GM21526 (cell line): ENCODE measurements around the gene ZIC4.

Source experiments
- ATAC-seq: cut with Tn5 transposase; IDR thresholded peaks from one replicate; pipeline ENCODE4 v1.9.1; 2021; ENCODE audit warnings: moderate library complexity; ENCODE audit not compliant: unreplicated experiment, low FRiP score

The ZIC4 gene

DNA sequence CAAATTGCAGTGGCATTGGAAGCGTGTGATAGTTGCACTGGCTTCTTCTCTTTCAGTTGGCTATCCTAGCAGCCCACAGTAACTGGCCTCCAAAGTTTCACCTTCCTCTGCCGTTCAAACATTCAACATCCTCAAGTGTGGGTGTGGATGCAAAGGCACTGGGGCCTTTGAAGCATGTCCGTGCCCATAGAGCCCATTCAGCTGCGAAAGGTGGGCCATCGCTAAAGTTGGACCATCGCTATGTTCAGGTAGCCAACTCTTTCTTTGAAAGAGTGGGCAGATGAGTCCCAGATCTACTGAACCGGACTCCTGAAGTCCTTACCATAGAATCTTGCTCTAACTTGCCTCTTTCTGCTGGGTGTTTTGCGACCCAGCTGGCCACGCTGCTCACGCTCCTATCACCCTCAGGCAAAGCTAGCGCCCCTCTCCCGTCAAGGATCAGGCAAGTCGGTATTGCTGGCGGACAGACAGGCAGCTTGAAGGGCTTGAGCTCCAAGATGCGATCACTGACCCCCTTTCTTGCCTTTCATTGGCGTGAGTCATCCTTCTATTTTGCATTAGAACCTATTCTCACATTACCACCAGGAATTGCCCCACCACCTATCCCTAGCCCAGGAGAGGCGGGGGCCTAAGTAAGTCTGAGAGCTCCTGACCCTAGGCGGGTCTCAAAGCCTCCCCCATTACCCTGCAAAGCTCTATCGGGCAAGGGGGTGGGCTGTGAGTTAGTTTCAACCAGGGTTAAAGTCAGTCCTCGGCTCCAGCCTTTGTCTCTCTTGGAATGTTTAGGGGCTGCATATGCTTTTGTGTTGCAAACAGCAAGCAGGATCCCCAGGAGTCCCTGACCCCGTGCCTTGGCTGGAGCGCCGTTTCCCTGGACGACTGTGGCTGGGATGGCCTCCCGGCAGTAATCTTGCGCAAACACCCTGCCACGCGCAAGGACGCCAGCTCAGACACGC is 28.7 kb downstream of the ZIC4 start:
- ATAC-seq: no peak

DNA sequence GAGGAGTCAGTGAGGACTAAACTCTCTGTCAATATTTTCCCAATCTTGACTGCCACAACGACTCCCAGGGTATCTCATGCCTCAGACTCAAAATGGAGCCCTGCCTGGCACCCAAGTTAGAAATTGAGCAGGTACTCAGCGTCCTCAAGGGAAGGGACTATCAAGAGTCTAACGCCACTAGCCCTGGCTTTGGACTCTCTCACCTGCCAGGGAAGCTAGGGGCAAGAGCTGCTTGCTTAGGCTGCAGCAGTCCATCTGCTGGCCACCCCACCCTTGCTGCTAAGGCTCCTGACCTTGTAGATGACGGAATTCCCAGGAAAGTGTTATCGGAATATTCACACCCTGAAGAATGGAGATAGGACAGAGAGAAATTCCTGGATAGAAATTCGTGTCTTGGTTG is 33.0 kb downstream of the ZIC4 start:
- no peak for ATAC-seq

DNA sequence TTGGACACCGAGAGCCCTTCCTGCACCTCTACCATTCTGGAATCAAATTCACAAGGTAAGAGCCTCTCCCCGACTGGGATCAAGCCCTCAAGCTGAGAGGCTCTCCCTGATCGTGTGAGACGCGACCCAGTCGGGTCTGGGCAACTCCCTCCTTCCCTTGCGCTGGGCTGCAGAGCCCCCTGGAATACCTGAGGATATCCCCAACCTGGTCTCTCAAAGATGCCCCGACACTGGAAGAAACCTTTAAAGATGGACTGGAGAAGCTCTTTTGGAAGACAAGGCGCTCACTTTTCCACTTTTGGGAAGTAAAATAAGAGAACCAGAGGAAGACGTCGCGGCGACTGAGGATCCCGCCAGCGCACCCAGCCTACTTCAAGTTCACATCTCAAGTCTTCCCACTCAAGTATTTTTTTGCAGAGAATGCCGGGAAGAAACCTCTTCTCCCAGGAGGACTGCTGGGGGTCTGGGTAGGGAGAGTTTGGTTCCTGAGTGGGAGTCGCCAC is 33.8 kb downstream of the ZIC4 start:
- ATAC-seq: no peak

DNA sequence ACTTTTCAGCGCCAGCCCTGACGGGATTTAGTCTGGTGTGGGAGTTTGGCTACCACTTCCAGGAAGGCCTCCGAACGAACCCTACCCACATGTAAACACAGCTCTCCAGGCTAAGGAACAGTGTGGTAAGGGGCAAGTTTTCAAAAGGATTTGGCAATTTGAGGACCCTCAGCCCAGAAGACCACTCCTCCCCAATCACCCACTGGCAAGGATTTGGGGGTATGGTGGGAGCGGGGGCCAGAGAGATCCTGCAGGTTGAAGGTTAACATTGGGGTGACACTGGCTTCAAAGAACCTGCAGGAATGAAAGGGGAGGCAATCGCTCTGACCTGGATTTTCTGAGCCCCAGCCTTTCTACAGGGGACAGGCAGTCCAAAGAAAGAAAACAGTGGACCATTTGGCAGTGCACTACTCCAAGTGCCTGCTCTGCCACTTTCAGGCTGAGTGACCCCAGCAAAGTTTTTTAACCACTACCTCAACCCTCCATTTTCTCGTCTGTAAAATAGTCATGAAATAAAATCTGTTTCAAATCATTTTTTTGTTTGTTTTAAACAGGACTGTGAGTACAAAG is 34.5 kb downstream of the ZIC4 start:
- ATAC-seq: no peak

DNA sequence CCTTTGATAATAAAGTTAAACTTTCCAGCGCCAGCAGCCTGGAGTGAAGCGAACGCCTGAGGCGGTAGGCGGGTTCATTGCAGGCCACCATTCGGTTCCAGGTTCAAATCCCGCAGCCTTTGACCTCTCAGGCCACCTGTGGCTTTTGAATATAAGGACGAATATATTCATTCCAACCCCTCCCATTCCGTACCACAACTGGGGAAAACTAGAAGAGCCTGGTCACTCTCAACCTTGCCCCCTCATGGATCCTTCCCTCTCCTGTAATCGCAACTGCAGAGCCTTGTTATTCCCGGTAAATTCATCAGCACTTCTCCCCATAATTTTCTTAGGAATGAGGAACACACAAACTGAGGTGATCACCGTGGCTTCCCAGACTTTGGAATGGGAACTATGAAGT is 35.2 kb downstream of the ZIC4 start:
- no peak for ATAC-seq

DNA sequence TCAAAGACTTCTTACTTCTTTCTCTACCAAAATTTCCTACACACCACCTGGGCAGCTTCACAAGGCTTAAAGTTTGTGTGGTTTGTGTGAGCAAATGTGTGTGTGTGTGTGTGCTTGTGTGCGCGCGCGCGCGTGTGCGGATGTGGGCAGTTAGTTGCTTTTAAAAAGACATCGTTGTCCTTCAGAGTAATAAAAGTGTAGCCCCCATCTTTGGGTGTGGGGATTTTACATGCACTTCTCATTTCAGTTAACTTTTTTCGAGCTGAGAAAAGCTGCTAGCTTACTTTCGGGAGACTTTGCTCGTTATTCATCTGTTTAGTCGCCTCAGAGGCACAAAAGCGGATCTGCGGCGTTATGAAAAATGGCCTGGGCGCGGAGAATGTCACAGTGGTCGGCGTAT is 36.0 kb downstream of the ZIC4 start:
- ATAC-seq: no peak

DNA sequence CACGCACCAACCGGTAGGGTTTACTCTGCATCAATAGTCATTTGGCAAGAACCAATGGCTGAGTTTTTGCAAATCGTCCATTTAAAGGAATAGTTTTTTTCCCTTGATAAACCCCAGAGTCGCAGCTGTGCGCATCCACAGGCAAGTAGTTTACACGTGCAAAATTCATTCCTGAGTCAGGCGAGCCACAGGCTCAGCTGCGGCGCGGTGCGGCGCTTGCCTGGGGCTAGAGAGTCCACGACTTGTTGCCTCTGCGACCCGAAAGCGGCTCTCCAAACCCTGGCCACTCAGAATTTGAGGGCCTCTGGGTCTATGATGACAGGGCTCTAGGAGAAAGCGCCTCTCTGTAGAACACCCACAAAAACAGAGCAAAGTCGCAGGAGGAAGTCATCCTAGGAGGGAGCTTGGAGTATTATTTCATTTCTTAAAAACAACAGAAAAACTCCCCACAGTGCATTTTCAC is 36.7 kb downstream of the ZIC4 start:
- no peak for ATAC-seq

DNA sequence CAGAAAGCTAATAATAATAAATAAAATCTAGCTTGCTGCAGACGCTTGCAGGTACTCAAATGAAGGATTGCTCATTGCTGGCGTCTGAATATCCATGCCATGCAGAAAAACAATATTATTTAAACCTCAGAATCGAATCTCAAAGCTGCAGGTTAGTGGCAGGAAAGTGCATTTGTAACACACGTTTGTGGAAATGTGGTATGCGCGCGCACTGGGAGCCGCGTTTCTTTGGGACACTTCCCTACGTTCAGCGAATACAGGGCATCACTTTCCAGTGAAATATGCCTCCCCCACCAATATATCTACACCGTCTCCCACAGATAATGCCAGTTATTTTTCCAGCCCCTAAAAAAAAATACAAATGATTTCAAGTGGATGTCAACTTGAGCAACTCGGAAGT is 37.1 kb downstream of the ZIC4 start:
- no peak for ATAC-seq

DNA sequence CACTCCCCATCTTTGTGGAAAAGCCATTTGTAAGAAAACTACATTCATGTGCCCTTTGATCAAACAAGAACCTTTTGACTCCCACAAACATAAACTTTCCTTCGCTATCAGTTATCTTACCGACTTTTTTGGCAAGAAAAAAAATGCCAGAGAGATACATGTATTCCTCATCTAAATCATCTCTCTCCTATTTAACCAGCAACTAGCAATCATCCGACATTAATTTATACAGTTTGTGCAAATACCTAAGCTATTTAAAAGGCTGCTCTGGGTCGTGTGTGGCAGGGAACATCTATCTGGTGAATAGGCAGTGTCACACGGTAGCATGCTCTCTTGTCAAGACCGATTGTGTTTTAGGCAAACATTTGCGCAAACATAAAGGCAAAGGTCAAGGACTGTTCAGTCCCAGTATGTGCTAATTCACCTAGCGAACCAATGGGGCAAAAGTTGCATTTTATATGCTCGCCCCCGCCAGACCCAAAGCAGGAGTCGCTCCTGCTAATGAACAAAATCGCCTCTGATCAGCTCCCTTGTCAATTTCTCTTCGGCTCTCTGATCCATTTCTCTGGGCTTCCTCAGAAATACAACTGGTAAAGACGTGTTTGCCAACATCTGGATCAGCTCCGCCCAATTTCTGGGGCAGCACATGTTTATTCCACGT is 37.7 kb downstream of the ZIC4 start:
- no peak for ATAC-seq

DNA sequence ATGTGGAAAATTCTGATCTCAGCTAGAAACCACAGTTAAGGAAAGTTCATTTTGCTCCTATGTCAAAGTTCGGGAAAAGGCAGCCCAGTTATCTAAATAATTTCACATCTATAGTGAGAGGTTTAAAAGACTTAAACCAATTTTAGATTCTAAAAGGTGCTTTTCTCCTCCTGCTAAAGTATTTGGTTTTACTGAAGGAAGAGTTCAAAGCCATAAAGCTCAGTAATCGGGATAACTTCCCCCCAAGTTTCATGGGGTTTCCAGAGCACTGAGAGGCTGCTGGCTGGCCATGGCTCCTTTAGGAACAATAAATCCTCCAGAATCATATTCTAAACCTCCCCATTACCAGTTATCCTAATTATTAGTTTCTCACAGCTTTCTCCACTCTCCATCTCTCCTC is 38.2 kb downstream of the ZIC4 start:
- ATAC-seq: no peak

DNA sequence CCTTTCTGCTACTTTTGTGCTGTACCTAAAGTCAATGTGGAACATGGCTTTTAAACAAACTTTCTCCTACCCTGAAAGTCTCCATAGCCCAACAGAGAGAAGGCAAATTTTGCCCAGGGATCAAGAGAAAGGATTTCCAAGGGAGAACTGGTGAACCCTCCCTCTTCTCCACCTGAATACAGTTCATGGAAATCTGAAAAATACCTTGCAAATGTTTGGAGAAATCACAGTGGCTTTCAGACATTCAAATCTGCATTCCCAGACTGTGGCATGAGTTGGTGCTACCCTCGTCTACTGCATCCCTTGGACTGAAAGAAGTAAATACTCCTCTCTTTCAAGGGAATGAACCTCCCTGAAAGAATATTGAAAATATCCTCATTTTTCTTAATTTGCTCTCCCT is 38.7 kb downstream of the ZIC4 start:
- no peak for ATAC-seq

DNA sequence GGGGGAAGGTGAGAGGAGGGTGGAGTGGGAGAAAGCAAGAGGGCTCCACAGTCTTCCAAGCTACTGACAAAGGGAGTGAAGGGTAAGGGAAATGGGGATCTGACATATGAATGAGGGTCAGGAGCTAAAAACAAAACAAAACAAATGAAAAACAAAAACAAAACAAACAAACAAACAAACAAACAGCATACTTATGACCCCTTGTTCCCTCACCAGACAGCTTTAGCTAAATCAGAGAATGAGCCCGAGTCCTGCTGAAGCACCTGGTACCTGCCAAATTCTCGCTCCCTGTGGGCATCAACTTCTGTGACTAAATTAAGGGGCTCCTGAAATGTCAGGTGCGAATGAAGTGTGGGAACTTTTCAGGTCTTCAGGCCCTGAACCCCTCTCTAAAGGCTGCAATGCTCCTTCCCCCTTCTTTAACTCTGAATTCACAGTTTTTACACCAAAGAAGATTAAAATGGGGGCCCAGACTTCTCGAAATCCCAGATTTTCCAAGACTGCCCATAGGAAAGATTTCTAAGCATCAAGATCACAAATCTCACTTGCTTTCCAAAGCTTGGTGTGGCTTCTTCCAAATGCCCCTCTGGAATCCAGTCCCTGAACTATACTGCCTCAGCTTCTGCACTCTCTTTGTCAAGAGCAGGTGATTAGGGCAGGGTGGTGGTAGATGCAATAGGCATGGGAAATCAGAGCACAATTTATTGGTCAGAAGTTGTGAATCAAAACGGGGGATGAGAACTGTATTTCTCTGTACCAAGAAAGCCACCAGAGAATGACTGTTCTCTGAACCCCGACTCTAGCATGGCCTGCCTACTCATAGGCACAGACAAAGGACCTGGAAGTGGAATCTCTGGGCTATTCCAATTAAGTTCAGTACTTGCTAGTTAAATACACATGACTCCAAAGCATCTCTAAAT is 40.9 kb downstream of the ZIC4 start:
- ATAC-seq: no peak

DNA sequence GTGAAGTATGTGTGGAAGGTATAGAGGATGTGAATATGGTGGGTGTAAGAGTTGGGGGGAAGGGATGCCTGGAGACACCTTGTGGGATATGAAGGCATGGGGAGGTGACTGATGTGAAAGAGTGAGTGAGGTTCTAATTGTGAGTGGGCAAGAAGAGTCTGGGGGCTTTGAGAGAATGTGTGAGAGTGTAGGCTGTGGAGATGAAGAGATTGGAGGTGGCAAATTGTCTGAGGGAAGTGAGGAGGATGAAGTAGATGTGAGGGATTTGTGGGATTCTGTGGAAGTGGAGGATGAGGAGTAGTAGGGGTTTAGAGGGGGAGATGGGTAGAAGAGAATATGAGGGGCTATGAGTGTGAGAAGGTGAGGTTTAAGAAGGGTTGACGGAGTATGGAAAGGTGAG is 41.6 kb downstream of the ZIC4 start:
- ATAC-seq: no peak

DNA sequence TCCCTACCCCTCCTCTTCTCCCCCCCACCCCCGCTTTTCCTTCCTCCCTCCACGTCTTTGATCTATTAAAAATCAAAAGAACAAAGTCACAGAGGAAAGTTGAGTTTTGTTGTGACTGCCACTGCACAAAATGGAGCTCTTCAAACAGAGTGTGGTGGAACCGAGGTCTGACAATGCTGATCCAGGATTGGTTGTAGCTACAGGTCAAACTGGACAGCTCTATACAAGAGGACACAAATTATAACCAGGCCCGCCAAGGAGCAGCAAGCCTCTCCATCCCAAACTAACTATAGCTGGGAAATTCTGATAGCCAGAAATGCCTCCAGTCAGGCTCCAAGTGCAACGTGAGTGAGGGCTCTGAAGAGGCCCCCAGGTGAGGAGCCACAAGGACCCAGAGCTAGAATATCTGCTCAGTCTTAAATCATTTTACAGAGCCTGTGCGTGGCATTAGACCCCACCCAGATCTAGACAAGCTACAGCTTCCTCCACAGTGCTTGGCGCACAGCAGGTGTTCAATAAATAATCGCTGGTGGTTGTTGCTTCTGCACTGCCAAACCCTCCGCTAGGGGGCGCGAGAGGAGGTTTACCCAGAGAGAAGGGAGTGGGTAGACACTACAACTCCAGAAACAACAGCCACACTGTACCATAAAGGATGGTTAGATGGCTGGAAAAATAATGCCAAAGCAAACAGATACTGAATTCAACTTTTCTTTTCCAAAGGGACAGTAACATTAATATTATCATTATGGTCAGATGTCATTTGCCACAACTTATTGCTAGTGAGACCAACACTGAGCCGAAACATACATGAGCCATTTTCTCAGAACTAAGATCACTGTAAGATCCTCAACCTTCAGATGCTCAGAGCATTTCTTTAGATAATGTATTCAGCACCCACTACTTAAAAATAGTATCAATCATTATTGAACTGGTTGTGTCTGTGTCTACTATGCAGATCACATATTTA is 44.6 kb downstream of the ZIC4 start:
- peak; percentile 60 for ATAC-seq

DNA sequence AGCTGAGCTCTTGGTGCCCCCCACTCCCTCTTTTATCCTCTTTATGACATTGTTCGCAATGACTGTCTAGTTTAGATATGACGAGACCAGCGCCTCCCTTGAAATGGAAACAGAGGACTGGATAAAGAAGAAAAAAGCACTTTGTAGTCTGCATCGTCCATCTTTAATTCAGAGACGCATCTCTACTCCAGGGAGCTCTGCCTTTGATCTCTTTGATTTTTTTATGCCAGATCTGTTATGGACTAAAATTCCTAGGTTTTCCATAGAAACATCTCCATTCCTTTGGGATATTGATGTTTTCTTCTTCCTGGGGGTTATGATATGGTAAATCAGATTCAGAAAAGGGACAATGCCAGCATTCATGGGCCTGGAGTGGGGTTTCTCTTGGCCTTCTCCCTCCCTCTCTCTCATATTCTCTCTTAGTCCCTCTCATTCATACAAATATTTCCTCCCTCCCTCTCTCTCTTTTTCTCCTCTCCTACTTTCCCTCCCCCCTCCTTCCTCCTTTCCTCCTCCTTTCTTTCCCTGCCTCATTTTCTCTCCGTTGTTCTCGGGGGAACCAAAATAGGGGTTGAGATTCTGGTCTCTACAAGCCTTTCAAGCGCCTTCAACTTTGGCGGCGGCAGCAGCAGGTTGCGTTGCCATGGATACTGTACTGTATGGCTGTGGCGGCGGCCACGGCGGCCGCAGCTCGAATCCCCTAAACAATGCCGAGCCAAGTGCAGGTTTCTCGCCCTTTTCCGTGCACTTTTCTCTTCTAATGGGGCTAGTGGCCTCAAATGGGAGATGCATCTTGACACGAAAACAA is 45.5 kb downstream of the ZIC4 start:
- no peak for ATAC-seq

DNA sequence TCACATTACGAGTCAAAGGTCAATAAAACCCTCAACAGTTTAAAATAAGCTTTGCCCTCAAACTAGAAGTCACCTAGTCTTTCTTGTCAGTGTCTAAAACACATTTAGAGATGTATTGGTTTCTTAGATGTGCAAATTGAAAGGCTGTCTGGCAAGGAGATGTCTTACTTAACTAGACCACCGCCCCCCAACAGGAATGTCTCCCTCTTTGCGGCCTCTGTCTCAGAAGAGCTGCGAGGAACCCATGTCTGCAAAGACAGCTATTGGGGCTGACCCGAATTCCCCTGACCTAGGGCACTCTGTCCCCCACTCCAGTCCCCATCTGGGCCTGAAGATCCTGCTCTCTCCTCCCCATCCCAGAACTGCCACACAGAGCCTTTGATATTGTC is 46.3 kb downstream of the ZIC4 start:
- no peak for ATAC-seq

DNA sequence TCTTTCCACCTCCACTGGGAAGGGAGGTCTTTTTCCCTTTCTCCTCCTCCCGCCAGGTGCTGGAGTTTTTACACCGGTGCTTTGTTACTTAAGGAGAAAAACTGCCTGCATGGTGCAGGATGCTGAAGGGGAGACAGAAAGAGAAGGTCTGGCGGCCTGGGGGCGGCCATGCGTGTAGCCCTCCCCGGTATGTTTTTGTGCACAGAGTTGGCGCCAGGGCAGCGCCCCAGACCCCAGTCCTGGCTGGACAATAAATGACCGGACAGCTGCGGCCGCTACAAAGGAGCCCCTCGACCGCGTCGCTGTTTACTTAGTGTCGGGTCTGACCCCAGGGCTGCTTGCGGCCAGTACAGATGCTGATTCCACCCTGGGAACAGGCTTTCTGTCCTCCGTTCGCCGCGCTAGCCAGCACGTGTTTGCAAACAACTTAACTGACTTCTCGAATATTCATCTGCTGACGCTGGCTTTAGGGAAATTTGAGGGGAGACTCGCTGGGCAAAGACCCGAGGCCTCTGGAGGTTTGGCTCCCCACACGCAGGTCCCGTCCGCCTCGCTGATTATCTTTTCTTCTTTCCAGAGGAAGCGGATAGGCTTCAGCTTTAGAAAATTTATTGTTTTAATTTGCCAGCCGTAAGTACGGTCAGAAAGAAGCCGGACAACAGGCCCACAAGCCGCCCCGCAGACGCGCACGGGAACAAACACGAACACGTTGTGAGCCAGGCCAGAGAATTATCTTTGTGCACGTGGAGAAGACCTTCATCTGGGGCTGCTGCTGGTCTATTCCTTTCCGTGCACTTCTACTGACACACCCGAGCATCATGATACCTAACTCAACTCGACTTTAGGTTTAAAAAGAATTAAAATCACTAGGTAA is 46.9 kb downstream of the ZIC4 start:
- no peak for ATAC-seq
